SK-N-MC (cell line): ENCODE data around the gene PITRM1.

Experiments used
- EZH2 ChIP-seq: fragments of 200-600 bp; sonication (generic); IDR thresholded peaks from one replicate; pipeline ENCODE4 v1.6.1; 2017; ENCODE audit warnings: antibody characterized with exemption
- POLR2AphosphoS5 ChIP-seq: IDR thresholded peaks from 2 replicates; pipeline ENCODE4 v1.6.1; 2012; ENCODE audit warnings: mild to moderate bottlenecking, low read depth, low read length, borderline replicate concordance

DNA sequence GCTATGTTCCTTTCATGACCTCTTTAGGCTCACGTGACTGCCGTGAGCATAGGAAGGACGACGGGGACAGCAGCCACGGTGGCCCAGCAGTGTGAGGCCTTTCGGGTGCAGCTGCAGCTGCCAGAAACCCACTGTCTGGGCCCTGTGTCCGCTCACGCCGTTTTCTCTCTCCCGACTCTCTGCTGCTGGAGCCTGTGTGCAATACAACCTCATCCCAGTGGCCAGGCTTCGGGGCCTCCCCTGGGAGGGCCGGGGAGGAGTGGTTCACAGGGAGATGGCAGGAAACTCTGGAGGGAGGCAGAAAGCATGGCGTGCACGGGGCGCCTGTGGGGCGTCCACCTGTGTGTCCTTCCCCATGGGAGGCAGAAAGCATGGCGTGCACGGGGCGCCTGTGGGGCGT lies 66.7 kb downstream of the PITRM1 start:
- TF ChIP-seq POLR2AphosphoS5 (no peak), EZH2 (no peak)
